HG03103 (cell line): ENCODE measurements around the gene CEBPG.

ENCODE experiments used
- ATAC-seq: cut with Tn5 transposase; IDR thresholded peaks from one replicate; pipeline ENCODE4 v1.9.1; 2021; ENCODE audit warnings: low read depth; ENCODE audit not compliant: unreplicated experiment

CEBPG gene

DNA sequence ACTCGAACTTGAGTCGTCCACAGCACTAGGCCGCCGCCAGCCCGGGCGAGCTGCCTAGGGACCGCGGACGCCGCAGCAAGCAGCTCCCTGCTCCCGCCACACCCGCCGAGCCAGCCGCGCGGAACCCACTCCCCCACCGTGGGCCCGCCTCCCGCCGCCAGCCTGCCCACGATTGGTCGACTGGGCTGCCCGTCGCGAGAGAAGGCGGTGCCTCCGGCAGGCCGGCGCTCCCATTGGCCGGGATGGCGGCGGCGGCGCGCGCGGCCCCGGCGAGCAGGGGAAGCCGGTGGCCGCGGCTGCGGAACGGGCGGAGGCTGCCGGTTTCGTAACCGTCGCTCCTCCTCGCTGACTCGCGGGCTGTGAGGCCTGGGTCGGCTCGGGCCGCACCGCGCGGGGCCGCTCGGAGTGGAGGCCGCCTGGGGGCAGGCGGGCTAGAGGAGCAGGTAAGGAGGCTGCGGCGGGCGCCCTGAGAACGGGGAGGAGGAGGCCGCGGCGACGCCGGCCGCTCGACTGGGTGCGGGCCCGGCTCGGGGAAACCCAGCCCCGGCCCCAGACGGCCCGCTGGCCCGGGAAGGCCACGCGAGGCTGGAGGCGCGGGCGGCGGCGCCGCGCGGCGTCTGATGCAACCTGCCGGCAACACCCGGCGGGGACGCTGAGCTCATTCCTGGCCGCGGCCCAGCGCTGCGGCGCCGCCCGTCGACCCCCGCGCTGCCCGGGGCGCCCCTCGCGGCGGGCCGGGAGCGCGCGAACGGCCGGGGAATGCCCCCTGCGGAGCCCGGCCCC, at the start of gene CEBPG:
Gene CEBPG, plus strand, starts transcription at position 257 of the 783 bp plus-strand sequence. CDS start 5,531 bp downstream, outside the sequence.
- peak; percentile 82 for ATAC-seq

DNA sequence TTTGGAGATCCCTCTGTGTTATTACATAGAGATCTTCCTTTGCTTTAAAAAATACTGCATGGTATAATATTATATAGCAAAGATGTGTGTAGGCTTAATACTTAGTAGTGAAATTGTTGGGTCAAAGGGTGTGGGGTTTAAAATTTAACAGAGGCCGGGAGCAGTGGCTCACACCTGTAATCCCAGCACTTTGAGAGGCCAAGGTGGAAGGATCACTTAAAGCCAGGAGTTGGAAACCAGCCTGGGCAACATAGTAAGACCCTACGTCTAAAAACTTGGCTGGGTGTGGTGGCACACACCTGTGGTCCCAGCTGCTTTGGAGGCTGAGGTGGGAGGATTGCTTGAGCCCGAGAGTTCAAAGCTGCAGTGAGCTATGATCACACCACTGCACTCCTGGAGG, 48.9 kb upstream of the CEBPG start:
- no peak for ATAC-seq

- no peak for ATAC-seq
Measured at GRCh38 chr19:33325920-33326319, 47.6 kb upstream of the CEBPG start.

DNA sequence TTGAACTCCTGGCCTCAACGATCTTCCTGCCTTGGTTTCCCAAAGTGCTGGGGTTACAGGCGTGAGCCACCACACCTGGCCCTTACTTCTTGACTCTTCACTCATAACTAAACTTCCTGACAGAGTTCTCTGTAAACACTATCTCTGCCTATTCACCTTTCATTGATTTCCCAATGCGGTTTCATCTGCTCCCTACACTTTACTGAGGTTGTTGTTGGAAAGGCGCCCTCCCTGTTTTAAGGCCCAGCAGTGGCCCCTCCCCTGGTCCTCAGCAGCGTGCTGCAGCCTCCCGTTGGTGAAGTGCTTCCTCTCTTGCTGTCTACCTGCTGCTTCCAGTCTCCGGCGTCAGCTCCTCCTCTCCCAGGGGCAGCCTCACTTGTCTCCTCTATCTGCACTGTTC, 44.4 kb upstream of the CEBPG start:
- ATAC-seq = no peak

DNA sequence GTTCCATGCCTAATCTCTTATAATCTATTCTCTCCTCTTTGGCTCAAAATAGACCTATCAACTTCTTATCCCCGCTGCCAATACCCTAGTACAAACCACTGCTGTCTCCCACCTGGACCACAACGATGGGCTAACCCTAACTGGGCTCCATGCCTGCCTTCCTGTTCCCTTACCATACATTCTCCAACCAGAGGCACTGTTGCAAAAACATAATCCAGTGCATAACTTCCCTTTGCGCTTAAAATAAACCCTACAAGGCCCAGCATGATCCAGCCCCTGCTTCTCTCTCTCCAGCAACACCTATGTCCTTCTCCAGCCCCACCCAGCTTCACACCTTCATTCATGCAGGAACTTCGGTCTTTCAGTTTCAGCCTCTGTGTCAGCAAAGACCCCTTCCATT, 43.8 kb upstream of the CEBPG start:
- ATAC-seq = no peak

- no peak for ATAC-seq
Measured at GRCh38 chr19:33332248-33332647, 41.3 kb upstream of the CEBPG start.

- ATAC-seq = no peak
Measured at GRCh38 chr19:33333151-33333550, 40.4 kb upstream of the CEBPG start.

DNA sequence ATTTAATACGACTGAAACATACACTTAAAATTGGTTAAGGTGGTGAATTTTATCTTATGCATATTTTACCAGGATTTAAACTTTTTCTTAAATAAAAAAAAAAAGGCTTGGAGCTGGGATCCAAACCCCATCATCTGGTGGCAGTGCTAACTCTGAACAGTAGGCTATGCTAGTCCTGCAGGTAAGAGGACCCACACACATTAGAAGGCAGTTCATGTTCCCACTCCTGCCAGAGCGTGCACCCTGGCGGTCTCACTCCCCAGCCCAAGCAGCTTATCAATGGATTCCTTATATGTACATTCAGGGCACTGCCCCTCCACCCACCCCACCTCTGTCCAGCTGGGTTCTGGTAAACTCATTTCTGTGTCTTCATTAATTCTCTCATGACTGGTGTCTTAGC, 39.9 kb upstream of the CEBPG start:
- no peak for ATAC-seq

- no peak for ATAC-seq
Measured at GRCh38 chr19:33334271-33334670, 39.2 kb upstream of the CEBPG start.

DNA sequence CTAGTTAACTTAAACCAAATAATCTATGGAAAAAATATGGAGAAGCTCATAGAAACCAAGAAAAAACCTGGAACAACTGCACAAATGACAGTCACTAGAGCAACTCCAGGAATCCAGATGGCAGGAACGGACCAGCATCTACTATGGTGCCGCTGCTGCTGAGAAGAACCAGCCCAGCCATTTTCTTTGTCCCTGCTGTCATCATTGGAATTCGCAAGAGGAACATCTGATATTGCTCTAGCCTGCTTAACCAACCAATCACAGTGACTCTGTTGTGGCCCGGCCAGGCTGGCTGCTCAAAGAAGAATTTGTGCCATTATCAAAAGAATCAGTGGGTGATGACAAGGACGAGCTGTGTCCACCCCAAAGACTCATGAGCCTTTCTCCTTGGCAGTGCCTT, 38.1 kb upstream of the CEBPG start:
- no peak for ATAC-seq

- no peak for ATAC-seq
Measured at GRCh38 chr19:33339016-33339984, 34.2 kb upstream of the CEBPG start.

DNA sequence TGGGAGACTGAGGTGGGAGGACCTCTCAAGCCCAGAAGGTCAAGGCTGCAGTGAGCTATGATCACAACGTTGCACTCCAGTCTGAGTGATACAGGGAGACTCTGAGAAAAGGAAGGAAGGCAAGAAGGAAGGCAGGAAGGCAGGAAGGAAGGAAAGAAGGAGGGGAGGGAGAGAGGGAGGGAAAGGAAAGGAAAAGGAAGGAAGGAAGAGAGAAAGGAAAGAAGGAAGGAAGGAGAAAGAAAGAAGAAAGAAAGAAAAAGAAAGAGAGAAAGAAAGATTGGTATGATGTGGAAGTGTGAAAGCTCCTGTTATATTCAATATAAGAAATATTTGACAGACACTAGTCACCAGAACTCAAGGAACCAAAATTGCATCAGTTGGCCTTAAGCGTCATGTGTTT, 32.5 kb upstream of the CEBPG start:
- no peak for ATAC-seq

GRCh38 chr19:33343301-33343700, 30.2 kb upstream of the CEBPG start:
- ATAC-seq = no peak

DNA sequence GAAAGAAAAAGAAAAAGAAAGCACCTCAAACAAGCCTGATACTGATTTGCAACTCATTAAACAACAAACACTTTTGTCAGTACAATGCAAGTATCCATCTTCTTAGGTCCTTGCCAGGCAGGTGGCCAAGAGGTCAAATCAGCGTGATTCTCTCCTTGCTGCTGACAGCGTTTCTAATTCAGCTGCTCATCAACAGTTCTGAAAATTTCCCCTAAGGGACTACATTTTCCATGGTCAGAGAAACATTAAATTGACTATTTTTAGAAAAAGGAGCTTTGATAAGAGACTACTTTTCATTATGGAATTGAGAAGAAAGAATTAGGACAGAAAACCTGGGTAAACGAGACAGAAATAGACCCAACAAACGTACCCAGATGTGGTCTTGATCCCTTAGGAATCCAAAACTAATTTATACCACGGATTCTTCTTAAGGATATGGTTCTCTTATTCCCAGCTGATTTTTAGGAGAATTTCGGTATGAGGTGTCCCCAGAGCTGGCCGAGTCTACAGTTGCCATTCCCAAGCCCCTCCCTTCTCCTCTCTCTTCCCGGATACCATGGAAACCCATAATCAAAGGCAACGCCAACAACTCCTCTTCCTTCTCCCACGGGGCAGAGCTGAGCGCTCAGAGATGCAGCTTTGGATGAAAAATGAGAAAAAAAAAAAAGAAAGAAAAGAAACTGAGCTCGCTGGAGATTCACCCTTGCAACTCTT, 29.5 kb upstream of the CEBPG start:
- no peak for ATAC-seq

- ATAC-seq = no peak
Measured at GRCh38 chr19:33344573-33344925, 29.0 kb upstream of the CEBPG start.

GRCh38 chr19:33345163-33345562, 28.3 kb upstream of the CEBPG start:
- ATAC-seq = no peak

DNA sequence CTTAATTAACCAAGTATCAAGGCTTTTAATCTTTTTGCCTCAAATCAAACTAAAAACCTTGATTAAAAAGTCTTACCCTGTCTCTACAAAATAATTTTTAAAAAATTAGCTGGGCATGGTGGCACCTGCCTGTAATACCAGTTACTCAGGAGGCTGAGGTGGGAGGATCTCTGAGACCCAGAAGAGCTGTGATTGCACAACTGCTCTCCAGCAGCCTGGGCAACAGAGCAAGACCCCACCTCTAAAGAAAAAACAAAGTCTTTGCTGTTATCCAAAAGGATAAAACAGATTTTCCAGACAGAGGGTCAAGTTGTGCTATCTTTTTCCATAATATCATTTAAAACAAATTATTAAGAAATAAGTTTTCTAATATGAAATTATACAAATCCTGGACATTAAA, 26.8 kb upstream of the CEBPG start:
- ATAC-seq = no peak

GRCh38 chr19:33347300-33347699, 26.2 kb upstream of the CEBPG start:
- ATAC-seq = no peak

- ATAC-seq = no peak
Measured at GRCh38 chr19:33348301-33349010, 25.1 kb upstream of the CEBPG start.
